Measurements from ENCODE around the gene LDLRAP1. TPM values are rescaled to one million over a fixed set of nuclear protein-coding genes. Genes with fewer than 3 reads are reported as not detected.

The LDLRAP1 gene, protein sequence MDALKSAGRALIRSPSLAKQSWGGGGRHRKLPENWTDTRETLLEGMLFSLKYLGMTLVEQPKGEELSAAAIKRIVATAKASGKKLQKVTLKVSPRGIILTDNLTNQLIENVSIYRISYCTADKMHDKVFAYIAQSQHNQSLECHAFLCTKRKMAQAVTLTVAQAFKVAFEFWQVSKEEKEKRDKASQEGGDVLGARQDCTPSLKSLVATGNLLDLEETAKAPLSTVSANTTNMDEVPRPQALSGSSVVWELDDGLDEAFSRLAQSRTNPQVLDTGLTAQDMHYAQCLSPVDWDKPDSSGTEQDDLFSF
- 3.6 and 4.5 TPM in 2 replicates for total RNA-seq (2012; rRNA removed)
- 13.5 and 14.4 TPM in 2 replicates for polyA plus RNA-seq (2012; rRNA removed)
- polyA plus RNA-seq (2012; cell fraction: cytosol; rRNA removed), result 9.9 and 15.1 TPM in 2 replicates
- polyA plus RNA-seq (2012; cell fraction: nucleus; rRNA removed; ENCODE audit: low replicate concordance), result 19.7 and 24.6 TPM in 2 replicates
- Bru-seq, nascent RNA, result percentile 69 among the genes with signal in this experiment
- percentile 76 among the genes with signal in this experiment for BruChase-seq, experiment 1, labeled RNA remaining after a 6-hour chase
- percentile 90 among the genes with signal in this experiment for BruChase-seq, experiment 2, labeled RNA remaining after a 2-hour chase
- long read RNA-seq, transcript LDLRAP1-201 (9 exons, 2,940 nt), result major isoform, 27 of 55 reads
- long read RNA-seq, partial matches to known transcripts, result 22 of 55 reads
- long read RNA-seq, other reads (novel, unspliced or antisense), result 6 of 55 reads

DNA sequence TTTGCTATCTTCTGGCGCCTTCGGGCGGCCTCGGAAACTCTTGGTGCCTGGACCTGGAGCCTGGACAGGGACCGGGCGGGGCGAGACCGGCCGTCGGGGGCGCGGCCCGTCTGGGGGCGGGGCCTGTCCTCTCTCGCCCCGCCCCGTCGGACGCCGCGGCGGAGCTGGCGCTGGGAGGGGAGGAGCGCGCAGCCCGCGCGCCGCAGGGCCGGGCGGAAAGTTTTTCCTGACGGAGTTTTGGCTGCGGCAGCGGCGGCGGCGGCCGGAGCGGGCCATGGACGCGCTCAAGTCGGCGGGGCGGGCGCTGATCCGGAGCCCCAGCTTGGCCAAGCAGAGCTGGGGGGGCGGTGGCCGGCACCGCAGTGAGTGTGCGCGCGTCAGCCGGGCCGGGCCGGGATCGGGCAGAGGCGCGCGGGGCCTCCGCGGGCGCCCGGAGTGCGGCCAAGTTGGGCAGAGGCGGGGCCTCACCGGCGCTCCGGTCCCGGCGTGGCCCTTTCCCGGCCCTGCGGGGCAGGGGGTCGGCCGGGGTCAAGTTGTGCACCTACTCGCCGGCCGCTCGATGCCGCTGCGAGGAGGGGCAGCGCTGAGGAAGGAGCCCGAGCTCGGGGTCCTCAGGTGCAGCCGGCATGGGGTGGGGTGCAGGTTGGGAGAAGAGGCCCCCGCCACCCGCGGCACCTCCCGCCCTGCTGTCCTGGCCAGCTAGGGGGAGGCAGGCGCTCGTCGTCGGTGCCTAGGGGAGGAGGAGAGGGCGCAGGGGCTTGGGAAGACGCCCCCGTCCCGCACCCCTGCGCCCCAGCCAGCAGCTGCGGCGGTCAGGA lies at the start of gene LDLRAP1:
LDLRAP1 (plus strand) TSS at position 182 of the 818 bp plus-strand sequence; CDS start at position 275, 93 bp downstream.
- 1% methylated on average over 61 of the region's 99 CpGs; no CpG with 5 or more reads in 1 of the 2 experiments for WGBS, 2 experiments (ENCODE audit: extremely low coverage in 2 of 2, insufficient read length in 1 of 2)
- Histone ChIP-seq H2AK5ac (ENCODE audit: low read depth, low read length) (peak within 1 kb of the TSS; percentile 62; the same call in 1 of the 2 replicates), H3K79me1 (ENCODE audit: low read depth in 1 of 2, low read length in 2 of 2) (peaks cover 17 to 38% of the 10 kb centered on the region in 2 experiments), H3K4me3 (ENCODE audit: insufficient read depth, low read depth, low read length) (peak within 1 kb of the TSS; percentile 60), H4K91ac (ENCODE audit: insufficient read depth, low read depth, low read length) (no peak within 1 kb of the TSS), H3K56ac (ENCODE audit: extremely low read depth, insufficient read depth, low read length) (no peak within 1 kb of the TSS), H3K27ac (ENCODE audit: insufficient read depth, low read length) (peak within 1 kb of the TSS; percentile 48; the same call in 1 of the 2 replicates), H3K9ac (ENCODE audit: low read depth, low read length) (peak within 1 kb of the TSS; percentile 68), H2BK120ac (ENCODE audit: low read depth, low read length) (no peak within 1 kb of the TSS), H4K5ac (ENCODE audit: low read depth, low read length) (no peak within 1 kb of the TSS), H3K4me2 (ENCODE audit: low read depth, low read length) (peak within 1 kb of the TSS; percentile 70), H3K36me3 (ENCODE audit: control insufficient read depth, insufficient read depth, low read length) (no peaks in the 10 kb centered on the region), H2BK5ac (ENCODE audit: low read depth, low read length, poor library complexity, severe bottlenecking) (no peak within 1 kb of the TSS), H2BK20ac (ENCODE audit: low read depth, low read length) (no peak within 1 kb of the TSS), H4K20me1 (ENCODE audit: insufficient read depth, low read length) (no peaks in the 10 kb centered on the region; the same call in 1 of the 2 replicates), H2AK9ac (replicated peaks; ENCODE audit: low read depth, low read length, poor library complexity) (peak within 1 kb of the TSS; percentile 73), H3K4me1 (ENCODE audit: control insufficient read depth, insufficient read depth, low read length) (peaks cover 8% of the 10 kb centered on the region), H3K4ac (ENCODE audit: low read depth, low read length) (peak within 1 kb of the TSS; percentile 47), H3K14ac (replicated peaks; ENCODE audit: low read depth, low read length) (0 out of 2 replicates have a peak within 1 kb of the TSS, but pooled peaks have one; percentile 37), H3K23ac (ENCODE audit: low read depth, low read length) (peak within 1 kb of the TSS; percentile 24; the same call in 1 of the 2 replicates), H3K9me1 (ENCODE audit: insufficient read depth, low read length) (peaks cover 6% of the 10 kb centered on the region; the same call in 1 of the 2 replicates), H3K27me3 (ENCODE audit: control insufficient read depth, insufficient read depth, low read length) (peaks cover 3% of the 10 kb centered on the region; the same call in 1 of the 2 replicates), H2BK15ac (ENCODE audit: low read depth, low read length) (no peak within 1 kb of the TSS), H3K18ac (ENCODE audit: low read depth, low read length) (no peak within 1 kb of the TSS), H4K8ac (ENCODE audit: low read depth in 2 of 2, low read length in 2 of 2) (peak within 1 kb of the TSS; percentile 24 to 60; a peak in 2 of 4 replicates), H3K9me3 (ENCODE audit: control insufficient read depth, insufficient read depth, low read length) (no peaks in the 10 kb centered on the region), H2AFZ (replicated peaks; ENCODE audit: low read length, poor library complexity) (peak within 1 kb of the TSS; percentile 98)
- TF ChIP-seq POLR2A (IDR thresholded peaks at IDR 0.05; ENCODE audit: low read depth, low read length) (peak; percentile 37; the same call in 1 of the 2 replicates), BHLHE40 (IDR thresholded peaks at IDR 0.05; ENCODE audit: low read depth, low read length) (no peak), MAZ (IDR thresholded peaks at IDR 0.05; ENCODE audit: borderline replicate concordance, low read depth, low read length) (peak; percentile 63; the same call in 1 of the 2 replicates)
- ChIA-PET CTCF (interaction anchor here (0.8 kb wide), 1 partner anchor 12 kb away, joined by 5 read pairs; no protein-coding TSS in a partner anchor), POLR2A (ENCODE audit: unreplicated experiment) (no interaction called here)
- intact Hi-C loops (cut with micrococcal nuclease) (no loop called here), dilution Hi-C loops (cut with HindIII; ENCODE audit: low sequenced_read_pairs, unreplicated experiment) (no loop called here), in situ Hi-C loops (cut with MboI; ENCODE audit: low sequenced_read_pairs) (no loop called here)
- peak; percentile 99 for ATAC-seq (ENCODE audit: low read depth)
- DNase-seq, result peak; percentile 62
- no TSS peak for BruUV-seq (replicated peaks)
